Tibial nerve (tissue), 4 donors: ENCODE results near the gene MR1. TPM values are rescaled to one million over a fixed set of nuclear protein-coding genes. Genes with fewer than 3 reads are reported as not detected.

Source experiments
- DNase-seq, 2 donors: peaks; one replicate each; pipeline ENCODE4 v3.0.0-alpha.2; 2019; ENCODE audit warnings: low spot score in 2 of 2
- H3K27ac ChIP-seq, 4 donors: fragments of 200-600 bp; sonication (generic) in 3 of 4; one replicate each; pipeline ENCODE4 v1.5.1; 2017 to 2019; ENCODE audit warnings: mild to moderate bottlenecking in 1 of 4
- H3K27me3 ChIP-seq, 2 donors: fragments of 200-600 bp; sonication (generic) in 1 of 2; one replicate each; pipeline versions ENCODE4 v1.5.1 to v1.6.0; 2017 to 2019
- H3K36me3 ChIP-seq, 3 donors: fragments of 200-600 bp; sonication (generic); one replicate each; pipeline ENCODE4 v1.5.1; 2018 to 2019
- H3K4me1 ChIP-seq, 4 donors: fragments of 200-600 bp; sonication (generic) in 3 of 4; one replicate each; pipeline ENCODE4 v1.5.1; 2017 to 2019
- H3K4me3 ChIP-seq, 4 donors: fragments of 200-600 bp; sonication (generic) in 3 of 4; one replicate each; pipeline ENCODE4 v1.5.1; 2017 to 2019; ENCODE audit warnings: mild to moderate bottlenecking in 1 of 4, moderate library complexity in 1 of 4
- H3K9me3 ChIP-seq, 4 donors: fragments of 200-600 bp; sonication (generic) in 3 of 4; one replicate each; pipeline ENCODE4 v1.5.1; 2017 to 2019
- CTCF ChIP-seq, 5 experiments: fragments of 200-600 bp in 3 of 5; fragments of 450-650 bp in 2 of 5; sonication (generic) in 3 of 5; IDR thresholded peaks; one replicate each; pipeline ENCODE4 v1.5.1; 2016 to 2019; ENCODE audit warnings: antibody characterized with exemption in 5 of 5, mild to moderate bottlenecking in 3 of 5, moderate library complexity in 2 of 5
- EP300 ChIP-seq, 2 donors: sonication (generic); formaldehyde crosslinking; IDR thresholded peaks; one replicate each; pipeline ENCODE4 v1.6.1; 2017; ENCODE audit warnings: antibody characterized with exemption in 2 of 2, mild to moderate bottlenecking in 1 of 2
- POLR2A ChIP-seq, 2 donors: fragments of 450-650 bp; IDR thresholded peaks; one replicate each; pipeline ENCODE4 v1.6.1; 2017; ENCODE audit warnings: antibody characterized with exemption in 2 of 2, mild to moderate bottlenecking in 2 of 2, moderate library complexity in 2 of 2
- WGBS, 2 donors: methylation state at CpG; one replicate each; pipeline ENCODE4 v1.1.5; 2018; 5-methylcytosine and 5-hydroxymethylcytosine counted together
- total RNA-seq, 4 donors: library from RNA; depleted of rRNA; stranded (reverse); fragments of >200 nt; gene quantifications; one replicate each; pipeline ENCODE4 v1.1.0, GENCODE V29; 2016

MR1 gene
- total RNA-seq, 4 donors from 2014 or later: 9.2 to 26.2 (median 10.9) TPM

GRCh38 chr1:181061891-181062835 is 28.4 kb downstream of the MR1 start:
- WGBS, 2 donors: 67 to 74% methylated on average over 15 of the region's 15 CpGs
- peak overlapping the region in 1 of 4 donors; percentile 43 for H3K27ac ChIP-seq
- H3K9me3 ChIP-seq: peaks cover 0 to 8% (median 2%) of the 10 kb centered on the region in 4 donors
- no peaks in the 10 kb centered on the region for H3K27me3 ChIP-seq
- TF ChIP-seq POLR2A (IDR thresholded peaks at IDR 0.05) (no peak), EP300 (IDR thresholded peaks at IDR 0.05) (no peak), CTCF (IDR thresholded peaks at IDR 0.05) (no peak)
- H3K36me3 ChIP-seq: peaks cover 0 to 21% (median 0%) of the 10 kb centered on the region in 3 donors
- peaks cover 0 to 6% (median 0%) of the 10 kb centered on the region in 4 donors for H3K4me1 ChIP-seq
- H3K4me3 ChIP-seq: peak overlapping the region in 1 of 4 donors; percentile 24
- peak in 1 of 2 donors; percentile 8 for DNase-seq

- Histone ChIP-seq H3K36me3 (peaks cover 0 to 14% (median 0%) of the 10 kb centered on the region in 3 donors), H3K9me3 (peaks cover 0 to 8% (median 2%) of the 10 kb centered on the region in 4 donors), H3K27ac (peak overlapping the region in 1 of 4 donors; percentile 43), H3K4me3 (no peak overlapping the region), H3K27me3 (no peaks in the 10 kb centered on the region), H3K4me1 (peaks cover 0 to 6% (median 0%) of the 10 kb centered on the region in 4 donors)
- no peak for TF ChIP-seq CTCF (IDR thresholded peaks at IDR 0.05)
- no peak for TF ChIP-seq POLR2A (IDR thresholded peaks at IDR 0.05)
- no peak for TF ChIP-seq EP300 (IDR thresholded peaks at IDR 0.05)
- WGBS, 2 donors: 55 to 74% methylated on average over 6 of the region's 6 CpGs
- peak in 1 of 2 donors; percentile 21 for DNase-seq
Observed at GRCh38 chr1:181062836-181063428, 29.1 kb downstream of the MR1 start.

GRCh38 chr1:181064011-181064623 is 30.3 kb downstream of the MR1 start:
- Histone ChIP-seq H3K27me3 (no peaks in the 10 kb centered on the region), H3K9me3 (peaks cover 0 to 5% (median 2%) of the 10 kb centered on the region in 4 donors), H3K27ac (no peak overlapping the region), H3K4me1 (peaks cover 0 to 6% (median 0%) of the 10 kb centered on the region in 4 donors), H3K36me3 (peaks cover 0 to 5% (median 0%) of the 10 kb centered on the region in 3 donors), H3K4me3 (no peak overlapping the region)
- DNase-seq: no peak
- 56 to 61% methylated on average over 6 of the region's 6 CpGs for WGBS, 2 donors
- TF ChIP-seq CTCF (IDR thresholded peaks at IDR 0.05) (no peak), EP300 (IDR thresholded peaks at IDR 0.05) (no peak), POLR2A (IDR thresholded peaks at IDR 0.05) (no peak)

- Histone ChIP-seq H3K4me1 (peaks cover 0 to 6% (median 0%) of the 10 kb centered on the region in 4 donors), H3K27ac (no peak overlapping the region), H3K4me3 (no peak overlapping the region), H3K9me3 (no peaks in the 10 kb centered on the region), H3K36me3 (no peaks in the 10 kb centered on the region), H3K27me3 (no peaks in the 10 kb centered on the region)
- WGBS, 2 donors: 65 to 78% methylated on average over 1 of the region's 1 CpG
- no peak for DNase-seq
- no peak for TF ChIP-seq POLR2A (IDR thresholded peaks at IDR 0.05)
- no peak for TF ChIP-seq CTCF (IDR thresholded peaks at IDR 0.05)
Observed at GRCh38 chr1:181064702-181065101, 30.9 kb downstream of the MR1 start.
